Measurements from ENCODE around the gene PTBP3. TPM values are rescaled to one million over a fixed set of nuclear protein-coding genes. Genes with fewer than 3 reads are reported as not detected.
"Not testable (repeated sequence)": the region's sequence is repeated elsewhere in the genome, so short reads cannot be mapped to it uniquely, and the experiment has no call there.

Gene PTBP3
- total RNA-seq, 2 experiments from 2014 or later = 152 to 186 TPM

- H3K27ac Mint-ChIP-seq; H3K4me1 Mint-ChIP-seq; DNase-seq; H3K27me3 Mint-ChIP-seq; CTCF ChIA-PET; ATAC-seq; H3K9me3 Mint-ChIP-seq (ENCODE audit: low read depth); H3K4me3 Mint-ChIP-seq: not testable (repeated sequence)
- H3K36me3 Mint-ChIP-seq = peaks cover 51% of the 10 kb centered on the region
Observed at GRCh38 chr9:112267086-112267485, 66.3 kb downstream of the PTBP3 start.

- Mint-ChIP-seq H3K27ac (no peak overlapping the region), H3K4me3 (no peak overlapping the region), H3K36me3 (peaks cover 57% of the 10 kb centered on the region), H3K9me3 (ENCODE audit: low read depth) (no peaks in the 10 kb centered on the region), H3K4me1 (peaks cover 4% of the 10 kb centered on the region), H3K27me3 (no peaks in the 10 kb centered on the region)
- CTCF ChIA-PET = no interaction called here
- ATAC-seq (no peak), DNase-seq (no peak)
Observed at GRCh38 chr9:112265391-112265790, 68.0 kb downstream of the PTBP3 start.

- H3K9me3 Mint-ChIP-seq (ENCODE audit: low read depth) = no peaks in the 10 kb centered on the region
- no peak overlapping the region for H3K4me3 Mint-ChIP-seq
- peaks cover 61% of the 10 kb centered on the region for H3K36me3 Mint-ChIP-seq
- H3K4me1 Mint-ChIP-seq = no peaks in the 10 kb centered on the region
- CTCF ChIA-PET = no interaction called here
- H3K27ac Mint-ChIP-seq = no peak overlapping the region
- no peak for ATAC-seq
- no peaks in the 10 kb centered on the region for H3K27me3 Mint-ChIP-seq
- no peak for DNase-seq
Observed at GRCh38 chr9:112262577-112262976, 70.8 kb downstream of the PTBP3 start.

GRCh38 chr9:112261133-112261532 lies 72.3 kb downstream of the PTBP3 start:
- CTCF ChIA-PET = interaction anchor here (0.7 kb wide), 1 partner anchor 163 kb away, joined by 3 read pairs; no protein-coding TSS in a partner anchor
- Mint-ChIP-seq H3K36me3 (peaks cover 60% of the 10 kb centered on the region), H3K27ac (no peak overlapping the region), H3K27me3 (no peaks in the 10 kb centered on the region), H3K4me3 (no peak overlapping the region), H3K4me1 (no peaks in the 10 kb centered on the region), H3K9me3 (ENCODE audit: low read depth) (no peaks in the 10 kb centered on the region)
- DNase-seq (no peak), ATAC-seq (no peak)

DNA sequence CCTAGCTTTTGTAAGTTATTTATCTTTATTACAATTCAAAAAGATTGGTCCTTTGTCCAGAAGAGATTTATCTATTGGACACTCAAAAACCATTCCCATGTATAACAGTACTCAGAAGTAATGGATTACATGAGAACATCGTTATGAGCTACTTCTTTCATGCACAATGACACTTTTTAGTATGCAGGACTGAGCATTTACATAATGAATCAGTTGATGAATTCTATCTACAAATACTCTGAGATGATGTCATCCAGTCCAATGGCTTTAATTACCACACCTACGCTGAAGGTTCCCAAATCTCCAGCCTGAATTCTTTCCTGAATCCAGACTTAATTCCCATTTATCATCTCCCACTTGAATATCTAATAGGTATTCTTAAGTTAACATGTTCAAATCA lies 75.3 kb downstream of the PTBP3 start:
- no peaks in the 10 kb centered on the region for H3K4me1 Mint-ChIP-seq
- no peak overlapping the region for H3K27ac Mint-ChIP-seq
- no peaks in the 10 kb centered on the region for H3K9me3 Mint-ChIP-seq (ENCODE audit: low read depth)
- DNase-seq = no peak
- no peak for ATAC-seq
- H3K27me3 Mint-ChIP-seq = no peaks in the 10 kb centered on the region
- CTCF ChIA-PET = interaction anchor here (0.8 kb wide), 1 partner anchor 162 kb away, joined by 3 read pairs; no protein-coding TSS in a partner anchor
- peaks cover 57% of the 10 kb centered on the region for H3K36me3 Mint-ChIP-seq
- H3K4me3 Mint-ChIP-seq = no peak overlapping the region

GRCh38 chr9:112252194-112252593 lies 81.2 kb downstream of the PTBP3 start:
- H3K27me3 Mint-ChIP-seq = no peaks in the 10 kb centered on the region
- H3K36me3 Mint-ChIP-seq = peaks cover 55% of the 10 kb centered on the region
- ATAC-seq (no peak), DNase-seq (no peak)
- no peak overlapping the region for H3K4me3 Mint-ChIP-seq
- no peak overlapping the region for H3K27ac Mint-ChIP-seq
- CTCF ChIA-PET = no interaction called here
- peaks cover 13% of the 10 kb centered on the region for H3K4me1 Mint-ChIP-seq
- H3K9me3 Mint-ChIP-seq (ENCODE audit: low read depth) = no peaks in the 10 kb centered on the region

- peaks cover 15% of the 10 kb centered on the region for H3K4me1 Mint-ChIP-seq
- no peak overlapping the region for H3K4me3 Mint-ChIP-seq
- no peaks in the 10 kb centered on the region for H3K9me3 Mint-ChIP-seq (ENCODE audit: low read depth)
- ATAC-seq (peak; percentile 65), DNase-seq (no peak)
- H3K36me3 Mint-ChIP-seq = peaks cover 61% of the 10 kb centered on the region
- no peaks in the 10 kb centered on the region for H3K27me3 Mint-ChIP-seq
- CTCF ChIA-PET = no interaction called here
- peak overlapping the region; percentile 6 for H3K27ac Mint-ChIP-seq
Observed at GRCh38 chr9:112249277-112249676, 84.1 kb downstream of the PTBP3 start.

DNA sequence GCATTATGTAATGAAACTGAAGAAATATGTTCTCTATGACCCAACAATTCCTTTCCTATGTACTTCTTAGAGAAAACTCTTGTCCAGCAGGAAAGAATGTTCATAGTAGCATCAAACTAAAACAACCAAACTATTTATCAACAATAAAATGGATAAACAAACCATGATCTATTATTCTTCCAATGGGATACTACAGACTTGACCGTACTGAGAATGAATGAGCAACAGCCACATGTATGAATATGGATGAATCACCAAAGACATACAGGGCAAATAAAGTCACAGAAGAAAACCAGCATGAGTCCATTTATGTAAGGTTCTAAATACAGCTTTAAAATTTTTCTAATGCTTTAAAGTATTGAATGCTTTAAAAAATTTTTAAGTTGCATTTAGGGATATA lies 84.7 kb downstream of the PTBP3 start:
- no peaks in the 10 kb centered on the region for H3K27me3 Mint-ChIP-seq
- peak overlapping the region; percentile 6 for H3K27ac Mint-ChIP-seq
- H3K36me3 Mint-ChIP-seq = peaks cover 59% of the 10 kb centered on the region
- no peaks in the 10 kb centered on the region for H3K9me3 Mint-ChIP-seq (ENCODE audit: low read depth)
- CTCF ChIA-PET = no interaction called here
- no peak overlapping the region for H3K4me3 Mint-ChIP-seq
- no peak for ATAC-seq
- DNase-seq = no peak
- peaks cover 15% of the 10 kb centered on the region for H3K4me1 Mint-ChIP-seq

GRCh38 chr9:112247090-112247489 lies 86.3 kb downstream of the PTBP3 start:
- DNase-seq (no peak), ATAC-seq (no peak)
- peaks cover 54% of the 10 kb centered on the region for H3K36me3 Mint-ChIP-seq
- CTCF ChIA-PET = interaction anchor here (0.6 kb wide), 1 partner anchor 137 kb away, joined by 3 read pairs; no protein-coding TSS in a partner anchor
- H3K27me3 Mint-ChIP-seq = no peaks in the 10 kb centered on the region
- H3K9me3 Mint-ChIP-seq (ENCODE audit: low read depth) = no peaks in the 10 kb centered on the region
- no peak overlapping the region for H3K27ac Mint-ChIP-seq
- no peak overlapping the region for H3K4me3 Mint-ChIP-seq
- peaks cover 15% of the 10 kb centered on the region for H3K4me1 Mint-ChIP-seq

GRCh38 chr9:112245126-112245525 lies 88.3 kb downstream of the PTBP3 start:
- Mint-ChIP-seq H3K27me3 (no peaks in the 10 kb centered on the region), H3K36me3 (peaks cover 44% of the 10 kb centered on the region), H3K4me3 (no peak overlapping the region), H3K27ac (no peak overlapping the region), H3K4me1 (peaks cover 16% of the 10 kb centered on the region), H3K9me3 (ENCODE audit: low read depth) (no peaks in the 10 kb centered on the region)
- ATAC-seq (no peak), DNase-seq (no peak)
- CTCF ChIA-PET = no interaction called here

DNA sequence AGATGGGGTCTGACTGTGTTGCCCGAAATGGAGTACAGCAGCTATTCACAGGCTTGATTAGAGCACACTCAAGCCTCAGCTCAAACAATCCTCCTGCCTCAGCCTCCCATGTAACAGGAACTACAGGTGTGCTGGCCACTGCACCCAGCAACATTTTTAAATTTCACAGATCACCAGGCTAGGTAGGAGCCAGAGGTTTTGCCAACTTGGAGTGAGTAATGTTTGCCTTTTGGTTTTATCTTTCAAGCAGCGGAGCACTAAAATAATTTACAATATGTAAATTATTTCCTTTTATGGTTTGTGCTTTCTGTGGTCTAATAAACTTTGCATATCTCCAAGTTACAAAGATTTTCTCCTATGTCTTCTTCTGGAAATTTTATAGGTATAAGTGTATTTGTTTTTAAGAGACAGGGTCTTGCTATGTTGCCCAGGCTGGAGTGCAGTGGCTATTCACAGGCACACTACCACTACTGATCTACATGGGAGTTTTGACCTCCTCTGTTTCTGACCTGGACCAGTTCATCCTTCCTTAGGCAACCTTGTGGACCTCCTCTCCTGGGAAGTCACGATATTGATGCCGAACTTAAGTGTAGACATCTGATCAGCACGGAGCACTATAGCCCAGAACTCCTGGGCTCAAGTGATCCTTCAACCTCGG lies 91.1 kb downstream of the PTBP3 start:
- DNase-seq = no peak
- CTCF ChIA-PET = interaction anchor here (1.6 kb wide), 1 partner anchor 16 kb away, joined by 4 read pairs; no protein-coding TSS in a partner anchor
- H3K27ac Mint-ChIP-seq = no peak overlapping the region
- H3K9me3 Mint-ChIP-seq (ENCODE audit: low read depth) = no peaks in the 10 kb centered on the region
- no peaks in the 10 kb centered on the region for H3K27me3 Mint-ChIP-seq
- no peak for ATAC-seq
- peaks cover 48% of the 10 kb centered on the region for H3K36me3 Mint-ChIP-seq
- H3K4me3 Mint-ChIP-seq = no peak overlapping the region
- peaks cover 5% of the 10 kb centered on the region for H3K4me1 Mint-ChIP-seq

- no peak overlapping the region for H3K27ac Mint-ChIP-seq
- peaks cover 43% of the 10 kb centered on the region for H3K36me3 Mint-ChIP-seq
- peaks cover 5% of the 10 kb centered on the region for H3K4me1 Mint-ChIP-seq
- no peaks in the 10 kb centered on the region for H3K27me3 Mint-ChIP-seq
- CTCF ChIA-PET = no interaction called here
- no peak for ATAC-seq
- H3K9me3 Mint-ChIP-seq (ENCODE audit: low read depth) = no peaks in the 10 kb centered on the region
- no peak overlapping the region for H3K4me3 Mint-ChIP-seq
- DNase-seq = no peak
Observed at GRCh38 chr9:112241491-112241890, 91.9 kb downstream of the PTBP3 start.

- Mint-ChIP-seq H3K4me1 (peaks cover 3% of the 10 kb centered on the region), H3K27me3 (no peaks in the 10 kb centered on the region), H3K36me3 (peaks cover 33% of the 10 kb centered on the region), H3K9me3 (ENCODE audit: low read depth) (no peaks in the 10 kb centered on the region), H3K27ac (no peak overlapping the region), H3K4me3 (no peak overlapping the region)
- DNase-seq (no peak), ATAC-seq (no peak)
- CTCF ChIA-PET = no interaction called here
Observed at GRCh38 chr9:112239708-112240107, 93.7 kb downstream of the PTBP3 start.

DNA sequence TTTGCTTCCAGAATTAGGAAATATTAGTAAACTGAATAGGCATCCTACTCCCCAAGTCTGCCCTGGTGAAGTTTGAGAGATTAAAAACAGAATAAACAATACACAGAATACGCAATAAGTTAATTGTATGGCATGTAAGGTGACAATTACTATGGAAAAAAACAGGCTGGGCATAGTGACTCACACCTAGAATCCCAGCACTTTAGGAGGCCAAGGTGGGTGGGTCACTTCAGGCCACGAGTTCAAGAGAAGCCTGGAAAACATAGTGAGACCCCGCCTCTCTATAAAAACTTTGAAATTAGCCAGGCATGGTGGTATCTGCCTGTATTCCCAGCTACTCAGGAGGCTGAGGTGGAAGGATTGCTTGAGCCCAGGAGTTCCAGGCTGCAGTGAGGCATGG lies 94.1 kb downstream of the PTBP3 start:
- no peak for DNase-seq
- no peaks in the 10 kb centered on the region for H3K27me3 Mint-ChIP-seq
- no peak overlapping the region for H3K27ac Mint-ChIP-seq

More for the DNA sequence above, 94.1 kb downstream of the PTBP3 start:
- no peaks in the 10 kb centered on the region for H3K9me3 Mint-ChIP-seq (ENCODE audit: low read depth)
- no peak for ATAC-seq
- H3K36me3 Mint-ChIP-seq = peaks cover 32% of the 10 kb centered on the region
- peaks cover 3% of the 10 kb centered on the region for H3K4me1 Mint-ChIP-seq
- H3K4me3 Mint-ChIP-seq = no peak overlapping the region
- CTCF ChIA-PET = no interaction called here
